ENCODE results near the gene SKOR2.
A peak's percentile ranks its signal among the peaks of the same experiment; 100 is the strongest.

The SKOR2 gene

DNA sequence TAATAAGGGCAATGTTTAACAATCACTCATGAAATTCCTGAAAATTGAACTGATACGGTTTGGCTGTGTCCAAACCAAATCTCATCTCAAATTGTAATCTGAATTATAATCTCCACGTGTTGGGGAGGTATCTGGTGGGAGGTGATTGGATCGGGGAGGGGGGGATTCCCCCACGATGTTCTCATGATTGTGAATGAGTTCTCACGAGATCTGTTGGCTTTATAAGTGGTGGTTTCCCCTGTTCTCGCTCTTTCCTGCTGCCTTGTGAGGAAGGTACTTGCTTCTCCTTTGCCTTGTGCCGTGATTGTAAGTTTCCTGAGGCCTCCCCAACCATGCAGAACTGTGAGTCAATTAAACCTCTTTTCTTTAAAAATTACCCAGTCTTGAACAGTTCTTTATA is 34.0 kb upstream of the SKOR2 start:
- Histone ChIP-seq H3K27ac (no peak overlapping the region), H3K4me3 (no peak overlapping the region)
- DNase-seq (ENCODE audit: low spot score): no peak
- TF ChIP-seq, protein P1, sequence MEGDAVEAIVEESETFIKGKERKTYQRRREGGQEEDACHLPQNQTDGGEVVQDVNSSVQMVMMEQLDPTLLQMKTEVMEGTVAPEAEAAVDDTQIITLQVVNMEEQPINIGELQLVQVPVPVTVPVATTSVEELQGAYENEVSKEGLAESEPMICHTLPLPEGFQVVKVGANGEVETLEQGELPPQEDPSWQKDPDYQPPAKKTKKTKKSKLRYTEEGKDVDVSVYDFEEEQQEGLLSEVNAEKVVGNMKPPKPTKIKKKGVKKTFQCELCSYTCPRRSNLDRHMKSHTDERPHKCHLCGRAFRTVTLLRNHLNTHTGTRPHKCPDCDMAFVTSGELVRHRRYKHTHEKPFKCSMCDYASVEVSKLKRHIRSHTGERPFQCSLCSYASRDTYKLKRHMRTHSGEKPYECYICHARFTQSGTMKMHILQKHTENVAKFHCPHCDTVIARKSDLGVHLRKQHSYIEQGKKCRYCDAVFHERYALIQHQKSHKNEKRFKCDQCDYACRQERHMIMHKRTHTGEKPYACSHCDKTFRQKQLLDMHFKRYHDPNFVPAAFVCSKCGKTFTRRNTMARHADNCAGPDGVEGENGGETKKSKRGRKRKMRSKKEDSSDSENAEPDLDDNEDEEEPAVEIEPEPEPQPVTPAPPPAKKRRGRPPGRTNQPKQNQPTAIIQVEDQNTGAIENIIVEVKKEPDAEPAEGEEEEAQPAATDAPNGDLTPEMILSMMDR (IDR thresholded peaks at IDR 0.05): no peak

GRCh38 chr18:47284721-47285395 is 33.4 kb upstream of the SKOR2 start:
- DNase-seq (ENCODE audit: low spot score): no peak
- Histone ChIP-seq H3K4me3 (no peak overlapping the region), H3K27ac (no peak overlapping the region)
- TF ChIP-seq, protein P1 (IDR thresholded peaks at IDR 0.05): no peak

DNA sequence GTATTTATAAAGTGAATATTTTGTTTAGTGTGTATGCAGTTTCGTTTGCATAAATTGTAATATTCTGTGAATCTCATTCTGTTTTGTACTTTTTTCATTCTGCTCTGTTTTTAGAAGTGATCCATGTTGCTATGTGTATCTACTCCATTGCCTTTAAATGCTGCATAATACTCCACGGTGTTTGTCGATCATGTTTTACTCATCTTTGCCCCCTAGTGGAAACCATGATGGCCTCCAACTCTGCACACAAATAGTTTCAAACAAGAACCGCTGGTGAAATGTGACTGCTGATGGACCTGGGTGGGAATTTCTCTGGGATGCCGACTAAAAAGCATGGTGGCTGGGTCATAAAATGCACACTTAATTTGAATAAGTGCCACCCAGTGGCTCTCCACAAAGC is 32.0 kb upstream of the SKOR2 start:
- H3K27ac ChIP-seq: no peak overlapping the region
- H3K4me3 ChIP-seq: no peak overlapping the region
- TF ChIP-seq, protein P1 (IDR thresholded peaks at IDR 0.05): no peak
- DNase-seq (ENCODE audit: low spot score): no peak

GRCh38 chr18:47280121-47280520 is 28.7 kb upstream of the SKOR2 start:
- DNase-seq (ENCODE audit: low spot score): no peak
- Histone ChIP-seq H3K4me3 (no peak overlapping the region), H3K27ac (no peak overlapping the region)
- TF ChIP-seq, protein P1 (IDR thresholded peaks at IDR 0.05): no peak

DNA sequence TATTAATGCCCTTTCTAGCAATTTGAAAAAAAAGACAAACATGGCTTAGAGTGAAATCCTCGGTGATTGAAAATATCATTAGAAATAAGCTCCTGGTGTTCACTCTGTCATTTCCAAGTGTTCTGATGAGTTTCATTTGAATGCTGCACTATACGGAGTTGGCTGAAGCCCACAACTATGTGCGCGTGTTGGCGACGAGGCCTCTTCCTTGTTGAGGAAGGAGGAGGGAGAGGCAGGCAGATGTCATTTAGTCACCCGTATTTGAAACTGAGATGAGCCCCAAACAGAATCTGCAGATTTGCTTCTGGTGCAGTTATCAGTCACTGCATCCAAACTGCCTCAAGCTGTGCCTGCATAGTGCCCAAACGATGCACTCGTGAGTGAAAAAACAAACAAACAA is 23.5 kb upstream of the SKOR2 start:
- no peak for DNase-seq (ENCODE audit: low spot score)
- H3K4me3 ChIP-seq: no peak overlapping the region
- TF ChIP-seq, protein P1 (IDR thresholded peaks at IDR 0.05): no peak
- H3K27ac ChIP-seq: no peak overlapping the region

DNA sequence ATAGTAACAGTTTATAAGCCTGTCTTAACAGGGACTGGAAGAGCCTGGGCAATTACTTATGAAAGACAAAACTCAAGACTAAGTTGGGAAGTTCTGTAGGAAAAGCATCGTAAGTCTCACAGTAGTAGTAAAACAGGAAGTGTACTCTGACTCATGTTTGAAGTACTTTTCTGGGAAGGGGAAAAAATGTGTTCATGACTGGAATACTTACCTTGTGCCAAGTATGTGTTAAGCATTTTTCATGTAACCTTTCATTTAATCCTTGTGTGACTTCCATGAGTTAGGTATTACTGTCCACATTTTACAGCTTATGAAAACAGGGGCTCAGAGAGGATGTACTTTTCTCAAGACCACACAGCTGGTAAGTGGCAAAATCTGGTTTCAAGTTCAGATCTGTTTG is 13.7 kb upstream of the SKOR2 start:
- TF ChIP-seq, protein P1 (IDR thresholded peaks at IDR 0.05): no peak
- H3K27ac ChIP-seq: no peak overlapping the region
- H3K4me3 ChIP-seq: no peak overlapping the region
- DNase-seq (ENCODE audit: low spot score): no peak

- H3K4me3 ChIP-seq: peak overlapping the region; percentile 59
Observed at GRCh38 chr18:47264308-47264700, 12.8 kb upstream of the SKOR2 start.

More at GRCh38 chr18:47264308-47264700, 12.8 kb upstream of the SKOR2 start:
- TF ChIP-seq, protein P1 (IDR thresholded peaks at IDR 0.05): no peak
- no peak overlapping the region for H3K27ac ChIP-seq
- DNase-seq (ENCODE audit: low spot score): no peak

Measured in coronary artery (tissue), 2 donors.